GM19240 (cell line): ENCODE data around the gene OLAH.

ENCODE experiments used
- DNase-seq: peaks from one replicate; pipeline ENCODE4 v3.0.0; 2011; ENCODE audit warnings: low spot score; ENCODE audit not compliant: insufficient read length

The OLAH gene

DNA sequence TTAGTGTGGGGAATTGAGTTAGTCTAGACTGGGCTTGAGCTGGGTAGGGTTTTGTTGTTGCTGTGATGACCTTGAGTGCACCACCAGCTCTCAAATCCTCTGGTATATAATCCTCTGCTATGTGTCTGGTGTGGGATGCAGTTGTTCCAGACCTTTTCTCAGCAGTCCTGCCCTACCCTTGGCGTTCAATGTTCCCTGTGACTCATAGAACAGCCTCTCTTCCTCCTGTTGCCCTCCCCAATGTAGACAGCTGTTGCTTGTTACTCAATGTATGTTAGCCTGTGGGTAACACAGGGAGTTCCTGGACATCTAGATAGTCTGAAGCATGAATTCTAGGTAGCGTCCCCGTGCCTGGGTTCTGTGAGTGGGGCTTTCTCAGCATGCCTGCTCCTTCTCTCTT, 25.1 kb downstream of the OLAH start:
- no peak for DNase-seq

GRCh38 chr10:15069230-15069629, 25.5 kb downstream of the OLAH start:
- DNase-seq: no peak

GRCh38 chr10:15072358-15072757, 28.6 kb downstream of the OLAH start:
- DNase-seq: no peak

DNA sequence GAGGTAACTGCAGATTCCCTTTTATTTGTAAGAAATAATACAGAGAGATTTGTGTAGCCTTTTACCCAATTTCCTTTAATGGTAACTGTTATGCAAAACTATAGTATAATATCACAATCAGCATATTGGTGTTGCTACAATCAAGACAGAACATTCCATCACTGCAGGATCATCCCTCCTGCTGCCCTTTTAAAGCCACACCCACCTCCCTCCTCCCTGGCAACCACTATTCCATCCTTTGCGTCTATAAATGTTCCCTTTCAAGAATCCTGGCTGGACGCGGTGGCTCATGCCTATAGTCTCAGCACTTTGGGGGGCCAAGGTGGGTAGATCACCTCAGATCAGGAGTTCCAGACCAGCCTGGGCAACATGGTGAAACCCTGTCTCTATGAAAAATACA, 31.7 kb downstream of the OLAH start:
- DNase-seq: no peak

DNA sequence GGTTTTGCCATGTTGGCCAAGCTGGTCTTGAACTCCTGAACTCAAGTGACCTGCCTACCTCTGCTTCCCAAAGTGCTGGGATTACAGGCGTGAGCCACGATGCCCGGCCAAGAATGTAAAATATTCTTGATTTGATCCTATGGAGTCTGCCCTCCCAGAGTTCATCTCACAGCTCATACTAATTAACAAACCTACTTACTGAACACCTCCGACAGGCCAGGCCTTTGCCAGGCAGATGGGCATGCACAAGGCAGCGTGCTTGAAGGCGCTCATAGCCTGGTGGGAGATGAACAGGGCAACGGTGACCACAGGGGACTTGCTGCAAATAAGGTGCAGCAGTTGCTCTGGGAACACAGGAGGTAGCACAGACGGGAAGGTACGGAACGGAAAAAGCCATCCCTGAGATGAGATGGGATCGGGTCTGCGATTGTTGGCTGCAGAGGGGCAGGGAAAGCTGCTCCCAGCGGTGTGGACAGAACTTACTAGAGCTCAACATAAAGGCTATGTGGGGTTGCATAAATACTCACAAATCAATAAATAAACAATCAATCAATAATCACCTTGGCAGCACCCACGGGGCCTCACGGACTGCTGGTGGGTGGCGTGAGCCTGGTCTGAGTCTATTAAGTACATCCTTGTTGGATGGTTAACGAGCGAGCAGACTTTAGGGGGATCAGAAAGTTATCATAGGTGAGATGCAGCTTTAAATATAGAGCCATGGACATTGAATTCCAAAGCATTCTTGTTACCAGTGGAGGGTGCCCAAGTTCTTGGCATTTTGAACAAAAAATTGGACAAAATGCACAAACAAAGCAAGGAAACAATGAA, 40.1 kb downstream of the OLAH start:
- no peak for DNase-seq

DNA sequence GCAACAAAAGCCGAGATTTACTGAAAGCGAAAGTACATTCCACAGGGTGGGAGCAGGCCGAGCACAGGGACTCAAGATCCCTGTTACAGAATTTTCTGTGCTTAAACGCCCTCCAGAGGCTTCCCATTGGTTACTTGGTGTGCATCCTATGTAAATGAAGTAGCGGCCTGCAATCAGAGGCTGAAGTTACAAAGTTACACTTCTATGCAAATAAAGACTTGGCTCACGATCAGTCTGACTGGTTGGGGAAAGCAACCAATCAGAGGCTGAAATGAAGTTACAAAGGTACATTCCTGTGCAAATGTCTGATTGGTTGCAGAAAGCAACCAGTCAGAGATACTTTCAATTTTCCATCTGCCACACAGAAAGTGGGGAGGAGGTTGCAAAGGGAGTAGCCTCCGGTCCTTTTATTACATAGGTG, 40.8 kb downstream of the OLAH start:
- no peak for DNase-seq

DNA sequence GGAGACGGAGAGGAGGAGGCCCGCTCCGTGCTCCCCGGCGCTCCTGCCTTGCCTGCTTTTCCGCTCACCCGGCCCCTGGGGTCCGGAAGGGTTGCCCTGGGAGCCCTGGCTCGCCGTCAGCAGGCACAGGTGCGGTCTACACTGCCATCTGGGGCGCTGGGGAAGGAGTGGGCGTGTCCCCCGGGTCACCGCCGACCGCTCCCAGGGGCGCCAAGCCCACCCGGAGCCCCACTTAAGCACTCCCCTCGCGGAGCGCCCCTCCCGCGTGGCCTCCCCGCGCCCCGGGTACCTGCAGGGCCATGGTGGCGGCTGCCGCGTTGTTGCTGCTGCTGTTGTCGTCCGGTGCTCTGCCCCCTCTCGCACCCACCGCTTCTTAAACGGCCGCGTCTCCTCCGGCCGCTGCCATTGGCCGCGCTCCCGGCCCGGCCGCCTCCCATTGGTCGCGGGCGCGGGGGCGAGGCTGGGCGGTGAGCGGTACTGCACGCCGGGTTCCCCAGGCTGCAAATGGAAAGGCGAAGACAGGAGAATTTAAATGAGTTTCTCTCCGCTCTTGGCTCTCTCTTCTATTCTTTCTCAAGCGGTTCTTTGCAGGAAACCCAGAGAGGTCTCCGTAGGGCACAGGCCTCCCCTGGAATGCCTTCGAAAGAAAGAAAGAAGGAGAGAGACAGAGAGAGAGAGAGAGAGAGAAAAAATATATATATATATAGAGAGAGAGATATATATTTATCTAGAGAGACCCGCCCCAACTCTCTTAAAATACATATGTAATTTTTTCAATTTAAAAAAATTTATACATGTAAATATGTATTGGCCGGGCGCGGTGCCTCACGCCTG, 44.9 kb downstream of the OLAH start, which contains the start of gene ACBD7:
TSS of gene ACBD7 (minus strand) at position 349 of the 834 bp plus-strand sequence. CDS start at position 301, 48 bp downstream.
- peak; percentile 82 for DNase-seq

DNA sequence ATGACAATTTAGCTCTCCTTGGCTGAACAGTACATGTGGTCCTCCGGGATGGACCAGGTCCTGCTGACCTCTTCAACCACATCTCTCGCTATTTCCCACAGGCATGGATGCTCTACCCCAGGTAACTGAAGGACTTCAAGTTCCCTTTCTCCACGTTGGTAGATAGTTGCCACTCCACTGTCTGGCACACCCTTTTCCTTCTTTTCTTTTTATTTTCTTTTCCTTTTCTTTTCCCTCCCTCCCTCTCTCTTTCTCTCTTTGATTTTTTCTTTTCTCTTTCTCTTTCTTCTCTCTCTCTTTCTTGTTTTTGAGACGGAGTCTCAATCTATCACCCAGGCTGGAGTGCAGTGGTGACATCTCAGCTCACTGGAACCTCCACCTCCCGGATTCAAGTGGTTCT, 47.7 kb downstream of the OLAH start:
- no peak for DNase-seq

- no peak for DNase-seq
These were observed 49.2 kb downstream of the OLAH start for GRCh38 chr10:15092855-15093408.

GRCh38 chr10:15096661-15097010, 52.9 kb downstream of the OLAH start:
- no peak for DNase-seq

DNA sequence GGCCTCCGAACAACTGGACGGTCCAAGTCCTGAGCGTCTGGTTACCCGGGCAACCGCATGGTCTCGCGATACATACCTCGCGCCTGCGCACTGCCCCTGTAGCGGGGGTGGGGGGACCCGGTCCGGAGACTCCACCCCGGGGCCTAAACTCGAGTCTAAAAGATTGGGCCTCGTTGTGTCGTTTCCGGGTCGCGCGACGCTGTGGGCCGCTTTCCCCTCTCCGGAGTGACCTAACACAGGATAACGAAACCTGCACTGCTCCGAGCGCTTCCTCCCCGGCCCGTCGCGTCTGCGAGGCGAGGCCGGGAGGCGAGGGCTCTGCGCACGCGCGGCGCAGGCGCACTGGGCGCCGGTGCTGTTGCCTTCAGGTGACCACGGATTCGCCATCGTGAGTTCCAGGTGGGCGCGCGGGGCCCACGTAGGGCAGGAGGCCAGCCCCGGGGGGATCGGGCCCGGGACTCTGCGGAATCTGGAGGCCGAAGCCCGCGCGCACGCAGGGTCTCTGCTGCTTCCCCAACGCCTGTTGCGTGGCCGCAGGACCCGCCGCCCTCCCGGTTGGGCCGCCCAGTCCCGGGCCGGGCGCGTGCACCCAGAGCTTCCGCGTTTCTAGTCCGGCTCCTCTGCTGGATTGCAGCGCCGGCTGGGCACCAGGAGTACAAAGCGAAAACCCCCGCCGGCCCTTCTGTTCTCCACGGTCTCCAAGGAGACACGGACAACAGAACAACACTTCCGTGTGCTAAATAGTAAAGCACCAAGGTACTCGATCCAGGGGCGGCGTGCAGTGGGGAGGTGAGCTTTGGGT, 53.5 kb downstream of the OLAH start, which contains the start of gene RPP38:
TSS of gene RPP38 (plus strand) at position 345 of the 802 bp plus-strand sequence. CDS start 5,960 bp downstream, outside the sequence.
- DNase-seq: peak; percentile 87

DNA sequence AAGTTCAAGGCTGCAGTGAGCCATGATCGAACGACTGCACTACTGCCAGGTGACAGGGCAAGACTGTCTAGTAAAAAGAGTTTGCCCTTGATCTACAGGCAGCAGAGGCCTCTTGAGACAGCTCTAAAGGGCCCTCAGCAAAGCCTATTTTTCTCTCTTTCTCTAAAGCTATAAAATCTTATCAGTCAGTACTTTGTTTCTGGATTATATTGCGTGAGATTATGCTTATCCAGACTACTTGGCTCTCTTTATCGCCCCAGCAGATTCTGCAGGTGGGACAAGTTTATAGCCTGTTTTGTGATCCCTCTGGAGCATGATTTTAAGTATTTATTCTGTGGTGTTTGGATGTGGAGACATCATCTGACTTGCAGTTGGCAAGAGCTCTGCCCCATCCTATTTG, 56.1 kb downstream of the OLAH start:
- no peak for DNase-seq

DNA sequence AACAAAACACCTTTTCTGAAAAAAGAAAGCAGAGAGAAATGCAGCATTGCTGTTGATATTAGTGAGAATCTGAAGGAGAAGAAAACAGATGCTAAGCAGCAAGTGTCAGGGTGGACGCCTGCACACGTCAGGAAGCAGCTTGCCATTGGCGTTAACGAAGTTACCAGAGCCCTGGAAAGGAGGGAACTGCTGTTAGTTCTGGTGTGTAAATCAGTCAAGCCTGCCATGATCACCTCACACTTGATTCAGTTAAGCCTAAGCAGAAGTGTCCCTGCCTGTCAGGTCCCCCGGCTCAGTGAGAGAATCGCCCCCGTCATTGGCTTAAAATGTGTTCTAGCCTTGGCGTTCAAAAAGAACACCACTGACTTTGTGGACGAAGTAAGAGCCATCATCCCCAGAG, 59.8 kb downstream of the OLAH start:
- no peak for DNase-seq

- no peak for DNase-seq
These were observed 62.7 kb downstream of the OLAH start for GRCh38 chr10:15106352-15107013.

GRCh38 chr10:15112657-15113056, 68.9 kb downstream of the OLAH start:
- no peak for DNase-seq

GRCh38 chr10:15113766-15114165, 70.0 kb downstream of the OLAH start:
- no peak for DNase-seq

- no peak for DNase-seq
These were observed 72.5 kb downstream of the OLAH start for GRCh38 chr10:15116225-15116624.

DNA sequence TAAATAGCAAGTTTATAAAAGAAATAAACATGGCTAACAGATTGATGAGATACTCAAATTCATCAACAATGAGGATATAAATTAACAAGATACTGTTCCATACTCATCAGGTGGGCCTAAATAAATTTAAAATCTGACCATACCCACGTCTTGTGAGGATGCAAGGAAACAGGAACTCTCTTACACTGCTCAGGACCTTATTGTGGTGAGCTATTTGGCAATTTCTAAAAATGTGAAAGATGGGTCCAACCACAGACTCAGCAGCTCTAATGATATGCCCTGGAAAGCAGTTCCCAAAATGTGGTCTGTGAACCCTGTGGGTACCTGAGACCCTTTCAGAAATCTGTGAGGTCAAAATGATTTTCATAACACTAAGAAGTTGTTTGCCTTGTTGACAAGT, 74.9 kb downstream of the OLAH start:
- no peak for DNase-seq

DNA sequence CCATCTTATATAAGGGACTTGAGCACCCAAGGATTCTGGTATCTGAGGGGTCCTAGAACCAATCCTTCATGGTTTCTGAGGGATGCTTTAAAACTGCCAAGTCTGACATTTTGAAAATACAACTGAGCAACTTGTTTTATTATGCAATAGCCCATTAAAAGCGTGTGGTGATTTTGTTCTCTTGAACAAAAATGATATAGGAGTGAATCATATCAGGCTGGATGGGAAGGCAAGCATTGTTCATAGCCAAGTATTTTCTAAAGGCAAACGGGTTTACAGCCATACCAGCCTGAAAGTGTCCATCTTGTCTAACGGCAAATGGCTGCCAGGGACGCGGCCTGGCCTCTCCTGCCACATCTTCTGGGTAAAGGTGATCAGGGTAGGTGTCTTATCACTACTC, 76.8 kb downstream of the OLAH start:
- DNase-seq: no peak

GRCh38 chr10:15121707-15122106, 78.0 kb downstream of the OLAH start:
- no peak for DNase-seq
